ENCODE measurements around the gene LYPD6B.
A peak's percentile ranks its signal among the peaks of the same experiment; 100 is the strongest.

LYPD6B gene, protein sequence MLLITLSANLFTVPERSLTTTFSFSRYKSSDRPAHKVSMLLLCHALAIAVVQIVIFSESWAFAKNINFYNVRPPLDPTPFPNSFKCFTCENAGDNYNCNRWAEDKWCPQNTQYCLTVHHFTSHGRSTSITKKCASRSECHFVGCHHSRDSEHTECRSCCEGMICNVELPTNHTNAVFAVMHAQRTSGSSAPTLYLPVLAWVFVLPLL

DNA sequence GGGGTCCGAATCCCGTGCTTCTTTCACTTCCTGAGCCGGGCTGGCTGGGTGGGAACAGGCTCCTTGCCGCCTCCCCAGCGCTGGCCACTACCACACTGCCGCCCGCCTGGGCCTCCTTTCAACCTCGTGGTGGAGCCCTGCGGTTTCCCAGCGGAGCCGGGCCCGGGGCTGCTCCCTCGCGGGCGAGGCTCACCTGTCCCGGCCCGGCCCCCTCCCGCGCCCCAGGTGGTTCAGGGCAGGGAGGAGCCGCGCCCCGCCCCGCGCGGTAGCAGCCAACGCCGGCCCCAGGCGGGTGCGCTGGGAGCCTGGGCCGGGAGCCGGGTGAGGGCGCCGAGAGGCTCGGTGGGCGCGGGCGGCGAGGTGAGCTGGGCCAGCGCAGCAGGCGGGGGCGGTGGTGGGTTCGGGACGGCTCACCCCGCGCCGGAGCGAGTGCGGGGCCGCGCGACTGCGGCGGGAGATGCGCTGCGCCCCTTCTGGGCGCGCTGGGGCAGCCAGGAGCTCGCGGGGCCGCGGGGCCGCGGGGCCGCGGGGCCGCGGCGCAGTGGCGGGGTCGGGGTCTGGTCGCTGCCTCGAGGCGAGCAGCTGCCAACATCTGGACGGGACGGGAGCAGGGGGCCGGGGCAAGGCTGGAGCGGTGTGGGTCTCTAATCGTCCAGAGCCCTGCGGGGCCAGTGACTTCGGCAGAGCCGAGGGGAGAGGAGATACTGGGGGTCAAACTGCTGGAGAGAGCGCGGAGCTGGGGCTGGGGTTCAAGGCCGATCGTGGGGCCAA lies at the start of gene LYPD6B:
Gene LYPD6B, plus strand, starts transcription at position 258 of the 771 bp plus-strand sequence. CDS start 92,250 bp downstream, outside the sequence.
- Histone ChIP-seq H3K4me1 (ENCODE audit: control insufficient read depth in 1 of 2, insufficient read depth in 2 of 2, low read length in 2 of 2) (peaks cover 0 to 4% of the 10 kb centered on the region in 2 donors), H3K27ac (ENCODE audit: low read length) (no peak within 1 kb of the TSS), H3K27me3 (ENCODE audit: low read depth, low read length) (peaks cover 11% of the 10 kb centered on the region), H3K36me3 (ENCODE audit: control insufficient read depth in 1 of 2, insufficient read depth in 2 of 2, low read length in 2 of 2) (no peaks in the 10 kb centered on the region), H3K4me3 (ENCODE audit: low read depth in 1 of 2, low read length in 2 of 2) (peak within 1 kb of the TSS; percentile 21 to 41), H3K9me3 (ENCODE audit: control insufficient read depth in 1 of 2, low read length in 2 of 2) (no peaks in the 10 kb centered on the region)

DNA sequence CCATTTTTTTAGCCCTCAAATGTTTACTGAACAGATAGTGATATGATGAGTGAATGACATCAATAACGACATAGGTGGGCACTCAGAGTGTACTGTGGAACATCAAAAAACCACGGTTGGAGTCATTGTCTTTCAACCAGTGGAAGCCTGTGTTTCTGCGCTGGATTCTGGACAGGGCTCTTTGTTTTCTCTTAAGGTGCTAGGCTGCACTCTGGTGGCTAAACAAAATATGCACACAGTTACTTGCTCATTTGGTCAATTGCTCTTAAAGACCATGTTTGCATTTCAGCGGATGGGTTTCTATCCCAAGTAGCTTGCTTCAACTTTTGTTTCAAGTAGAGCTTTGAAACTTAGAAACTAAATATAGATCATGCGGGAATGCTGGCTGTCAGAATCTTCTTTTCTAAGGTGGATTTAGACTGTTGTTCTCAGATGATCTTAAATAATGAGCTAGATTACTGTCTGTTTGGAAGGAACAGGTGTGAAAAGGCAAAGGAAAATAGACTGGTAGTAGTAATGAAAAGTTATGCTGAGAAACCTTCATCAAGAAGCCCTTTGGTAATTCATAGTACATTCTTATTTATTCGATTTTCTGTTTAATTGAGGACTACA lies 48.5 kb upstream of the LYPD6B start:
- peaks cover 0 to 4% of the 10 kb centered on the region in 2 donors for H3K36me3 ChIP-seq (ENCODE audit: control insufficient read depth in 1 of 2, insufficient read depth in 2 of 2, low read length in 2 of 2)
- H3K27me3 ChIP-seq (ENCODE audit: low read depth, low read length), result no peaks in the 10 kb centered on the region
- no peaks in the 10 kb centered on the region for H3K4me1 ChIP-seq (ENCODE audit: control insufficient read depth in 1 of 2, insufficient read depth in 2 of 2, low read length in 2 of 2)
- no peaks in the 10 kb centered on the region for H3K9me3 ChIP-seq (ENCODE audit: control insufficient read depth in 1 of 2, low read length in 2 of 2)
- H3K27ac ChIP-seq (ENCODE audit: low read length), result no peak overlapping the region
- no peak overlapping the region for H3K4me3 ChIP-seq (ENCODE audit: low read depth in 1 of 2, low read length in 2 of 2)

DNA sequence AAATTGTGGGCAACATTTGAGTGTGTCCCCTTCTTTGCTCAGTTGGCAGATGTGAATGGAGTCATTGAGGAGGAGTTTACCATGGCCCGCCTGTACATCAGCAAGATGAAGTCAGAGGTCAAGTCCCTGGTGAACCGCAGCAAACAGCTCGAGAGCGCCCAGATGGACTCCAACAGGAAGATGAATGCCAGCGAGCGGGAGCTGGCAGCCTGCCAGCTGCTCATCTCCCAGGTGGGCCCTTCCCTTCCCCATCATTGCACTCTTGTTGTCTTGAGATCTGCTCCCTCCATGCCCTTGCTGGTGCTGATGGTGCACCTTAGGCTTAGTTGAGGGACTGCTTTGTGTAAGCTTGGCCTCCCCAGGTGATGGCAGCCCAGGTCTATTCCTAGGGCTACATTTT lies 47.5 kb upstream of the LYPD6B start:
- Histone ChIP-seq H3K36me3 (ENCODE audit: control insufficient read depth in 1 of 2, insufficient read depth in 2 of 2, low read length in 2 of 2) (peaks cover 0 to 4% of the 10 kb centered on the region in 2 donors), H3K9me3 (ENCODE audit: control insufficient read depth in 1 of 2, low read length in 2 of 2) (no peaks in the 10 kb centered on the region), H3K4me1 (ENCODE audit: control insufficient read depth in 1 of 2, insufficient read depth in 2 of 2, low read length in 2 of 2) (no peaks in the 10 kb centered on the region), H3K27me3 (ENCODE audit: low read depth, low read length) (no peaks in the 10 kb centered on the region), H3K27ac (ENCODE audit: low read length) (no peak overlapping the region), H3K4me3 (ENCODE audit: low read depth in 1 of 2, low read length in 2 of 2) (no peak overlapping the region)

DNA sequence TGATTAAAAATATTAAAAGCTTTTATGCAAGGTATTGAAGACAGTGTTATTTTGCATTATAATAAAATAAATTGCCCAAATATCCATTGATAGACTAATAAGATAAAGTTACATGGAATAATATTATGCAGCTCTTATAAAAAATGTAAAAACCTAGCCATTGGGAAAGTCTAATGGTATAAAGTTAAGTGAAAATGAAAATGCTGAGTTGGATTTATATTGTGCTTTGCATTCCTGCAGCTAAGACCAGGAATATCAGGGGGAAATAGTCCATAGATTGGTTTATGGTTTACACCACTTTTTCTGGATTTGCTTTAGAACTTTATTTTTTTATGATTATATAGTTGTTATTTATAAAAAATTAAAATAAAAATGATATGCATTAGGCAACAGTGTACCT lies 46.1 kb upstream of the LYPD6B start:
- Histone ChIP-seq H3K36me3 (ENCODE audit: control insufficient read depth in 1 of 2, insufficient read depth in 2 of 2, low read length in 2 of 2) (peaks cover 0 to 4% of the 10 kb centered on the region in 2 donors), H3K27ac (ENCODE audit: low read length) (no peak overlapping the region), H3K27me3 (ENCODE audit: low read depth, low read length) (no peaks in the 10 kb centered on the region), H3K9me3 (ENCODE audit: control insufficient read depth in 1 of 2, low read length in 2 of 2) (no peaks in the 10 kb centered on the region), H3K4me1 (ENCODE audit: control insufficient read depth in 1 of 2, insufficient read depth in 2 of 2, low read length in 2 of 2) (no peaks in the 10 kb centered on the region), H3K4me3 (ENCODE audit: low read depth in 1 of 2, low read length in 2 of 2) (no peak overlapping the region)

DNA sequence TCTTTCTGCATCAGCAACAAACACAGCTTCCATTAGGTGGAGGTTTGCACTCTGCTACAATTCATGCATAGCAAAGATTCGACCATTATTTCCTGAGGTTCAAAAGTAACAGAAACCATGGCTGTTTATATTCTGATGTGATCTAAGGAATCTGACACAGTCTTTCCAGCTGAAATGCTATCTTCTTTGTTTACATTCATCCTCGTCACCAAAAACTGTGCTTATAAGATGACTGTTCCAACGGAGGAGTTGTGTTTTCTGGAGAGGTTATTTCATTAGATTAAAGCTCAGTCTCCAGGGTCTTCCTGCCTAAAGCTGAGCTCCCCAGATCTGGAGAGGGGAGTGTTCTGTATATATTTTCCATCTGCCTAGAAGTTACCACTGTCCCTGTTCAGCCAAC lies 45.1 kb upstream of the LYPD6B start:
- Histone ChIP-seq H3K4me1 (ENCODE audit: control insufficient read depth in 1 of 2, insufficient read depth in 2 of 2, low read length in 2 of 2) (no peaks in the 10 kb centered on the region), H3K4me3 (ENCODE audit: low read depth in 1 of 2, low read length in 2 of 2) (no peak overlapping the region), H3K9me3 (ENCODE audit: control insufficient read depth in 1 of 2, low read length in 2 of 2) (no peaks in the 10 kb centered on the region), H3K27ac (ENCODE audit: low read length) (no peak overlapping the region), H3K36me3 (ENCODE audit: control insufficient read depth in 1 of 2, insufficient read depth in 2 of 2, low read length in 2 of 2) (peaks cover 0 to 4% of the 10 kb centered on the region in 2 donors), H3K27me3 (ENCODE audit: low read depth, low read length) (no peaks in the 10 kb centered on the region)

DNA sequence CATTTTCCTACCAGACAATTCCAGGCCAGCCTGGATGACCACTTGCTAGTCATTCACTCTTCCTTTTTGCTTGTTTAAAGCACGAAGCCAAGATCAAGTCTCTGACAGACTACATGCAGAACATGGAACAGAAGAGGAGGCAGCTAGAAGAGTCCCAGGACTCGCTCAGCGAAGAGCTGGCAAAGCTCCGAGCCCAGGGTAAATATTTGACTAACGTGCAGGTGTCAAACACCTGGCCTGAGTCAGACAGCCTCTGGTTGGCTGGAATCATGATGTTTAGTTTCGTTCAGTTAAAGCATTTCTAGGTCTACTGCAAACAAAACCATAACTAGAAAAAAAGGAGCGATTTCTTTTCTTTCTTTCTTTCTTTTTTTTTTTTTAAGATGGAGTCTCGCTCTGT lies 44.2 kb upstream of the LYPD6B start:
- no peaks in the 10 kb centered on the region for H3K9me3 ChIP-seq (ENCODE audit: control insufficient read depth in 1 of 2, low read length in 2 of 2)
- H3K27ac ChIP-seq (ENCODE audit: low read length), result no peak overlapping the region
- H3K27me3 ChIP-seq (ENCODE audit: low read depth, low read length), result no peaks in the 10 kb centered on the region
- no peaks in the 10 kb centered on the region for H3K4me1 ChIP-seq (ENCODE audit: control insufficient read depth in 1 of 2, insufficient read depth in 2 of 2, low read length in 2 of 2)
- H3K36me3 ChIP-seq (ENCODE audit: control insufficient read depth in 1 of 2, insufficient read depth in 2 of 2, low read length in 2 of 2), result peaks cover 0 to 4% of the 10 kb centered on the region in 2 donors
- H3K4me3 ChIP-seq (ENCODE audit: low read depth in 1 of 2, low read length in 2 of 2), result no peak overlapping the region

DNA sequence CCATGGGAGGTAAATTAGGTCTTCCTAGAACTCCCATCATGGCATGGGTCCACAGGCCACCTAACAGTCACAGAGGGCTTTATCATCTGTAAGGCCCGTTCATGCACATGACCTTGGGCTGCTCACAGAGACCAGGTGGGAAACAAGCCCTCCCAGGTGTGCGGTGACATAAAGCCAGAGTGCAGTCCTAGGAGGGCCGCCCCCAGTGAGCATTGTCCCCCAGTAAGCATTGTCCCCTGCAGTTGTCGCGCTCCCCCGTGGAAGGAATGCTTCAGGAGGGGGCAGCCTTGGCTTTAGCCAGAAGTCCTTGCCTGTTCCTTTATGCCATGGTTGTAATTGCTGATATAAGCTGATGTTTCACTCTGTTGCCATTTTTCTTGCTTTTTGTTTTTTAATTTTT lies 41.7 kb upstream of the LYPD6B start:
- Histone ChIP-seq H3K4me3 (ENCODE audit: low read depth in 1 of 2, low read length in 2 of 2) (no peak overlapping the region), H3K27me3 (ENCODE audit: low read depth, low read length) (no peaks in the 10 kb centered on the region), H3K9me3 (ENCODE audit: control insufficient read depth in 1 of 2, low read length in 2 of 2) (no peaks in the 10 kb centered on the region), H3K4me1 (ENCODE audit: control insufficient read depth in 1 of 2, insufficient read depth in 2 of 2, low read length in 2 of 2) (no peaks in the 10 kb centered on the region), H3K36me3 (ENCODE audit: control insufficient read depth in 1 of 2, insufficient read depth in 2 of 2, low read length in 2 of 2) (peaks cover 0 to 4% of the 10 kb centered on the region in 2 donors), H3K27ac (ENCODE audit: low read length) (no peak overlapping the region)

DNA sequence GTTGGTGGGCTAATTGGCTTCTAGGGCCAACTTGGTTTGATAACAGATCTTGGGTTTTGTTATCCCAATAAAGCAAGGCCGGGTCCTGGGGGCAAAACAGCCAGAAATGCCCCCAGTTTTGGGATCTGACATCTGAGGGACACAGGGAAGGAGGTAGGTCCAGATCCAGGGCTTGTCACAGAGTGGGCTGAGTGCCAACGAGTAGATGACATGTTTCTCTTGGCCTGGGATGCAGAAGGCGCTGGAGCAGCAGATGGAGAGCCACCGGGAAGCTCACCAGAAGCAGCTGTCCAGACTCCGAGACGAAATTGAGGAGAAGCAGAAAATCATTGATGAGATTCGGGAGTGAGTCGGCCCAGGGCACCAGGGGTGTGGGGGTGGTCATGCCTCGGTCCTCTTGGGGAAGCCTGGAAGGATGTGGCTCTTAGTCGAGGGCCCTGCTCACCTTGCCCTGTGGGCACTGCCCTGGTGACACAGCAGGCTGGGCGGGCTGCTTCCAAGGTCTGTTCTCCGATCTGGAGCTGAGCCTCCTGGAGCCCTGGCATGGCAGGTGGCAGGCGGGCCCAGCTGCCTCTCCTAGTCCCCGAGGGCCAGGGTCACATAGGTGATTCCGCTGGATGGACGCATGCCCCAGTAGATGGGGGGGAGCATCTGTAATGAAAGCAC lies 40.2 kb upstream of the LYPD6B start:
- Histone ChIP-seq H3K4me1 (ENCODE audit: control insufficient read depth in 1 of 2, insufficient read depth in 2 of 2, low read length in 2 of 2) (no peaks in the 10 kb centered on the region), H3K36me3 (ENCODE audit: control insufficient read depth in 1 of 2, insufficient read depth in 2 of 2, low read length in 2 of 2) (peaks cover 0 to 4% of the 10 kb centered on the region in 2 donors), H3K9me3 (ENCODE audit: control insufficient read depth in 1 of 2, low read length in 2 of 2) (no peaks in the 10 kb centered on the region), H3K27me3 (ENCODE audit: low read depth, low read length) (no peaks in the 10 kb centered on the region), H3K4me3 (ENCODE audit: low read depth in 1 of 2, low read length in 2 of 2) (no peak overlapping the region), H3K27ac (ENCODE audit: low read length) (no peak overlapping the region)

DNA sequence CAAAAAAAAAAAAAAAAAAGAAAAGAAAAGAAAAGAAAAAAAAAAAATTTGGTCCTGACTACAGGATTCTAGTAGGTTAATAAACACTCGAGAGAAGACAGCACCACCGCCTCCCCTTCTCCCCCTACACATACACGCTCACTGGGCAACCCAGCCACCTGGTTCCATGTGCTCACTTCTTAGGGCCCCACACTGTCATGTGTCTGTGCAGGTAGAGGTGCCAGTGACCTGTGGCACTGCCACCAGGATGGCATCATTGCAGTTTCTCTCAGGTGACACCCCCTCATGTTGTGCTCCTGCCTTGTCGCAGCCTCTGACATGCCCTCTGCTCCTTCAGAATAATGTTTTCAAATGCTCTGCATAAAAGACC lies 39.7 kb upstream of the LYPD6B start:
- Histone ChIP-seq H3K4me1 (ENCODE audit: control insufficient read depth in 1 of 2, insufficient read depth in 2 of 2, low read length in 2 of 2) (no peaks in the 10 kb centered on the region), H3K36me3 (ENCODE audit: control insufficient read depth in 1 of 2, insufficient read depth in 2 of 2, low read length in 2 of 2) (peaks cover 0 to 4% of the 10 kb centered on the region in 2 donors), H3K4me3 (ENCODE audit: low read depth in 1 of 2, low read length in 2 of 2) (no peak overlapping the region), H3K27me3 (ENCODE audit: low read depth, low read length) (no peaks in the 10 kb centered on the region), H3K9me3 (ENCODE audit: control insufficient read depth in 1 of 2, low read length in 2 of 2) (no peaks in the 10 kb centered on the region), H3K27ac (ENCODE audit: low read length) (no peak overlapping the region)

DNA sequence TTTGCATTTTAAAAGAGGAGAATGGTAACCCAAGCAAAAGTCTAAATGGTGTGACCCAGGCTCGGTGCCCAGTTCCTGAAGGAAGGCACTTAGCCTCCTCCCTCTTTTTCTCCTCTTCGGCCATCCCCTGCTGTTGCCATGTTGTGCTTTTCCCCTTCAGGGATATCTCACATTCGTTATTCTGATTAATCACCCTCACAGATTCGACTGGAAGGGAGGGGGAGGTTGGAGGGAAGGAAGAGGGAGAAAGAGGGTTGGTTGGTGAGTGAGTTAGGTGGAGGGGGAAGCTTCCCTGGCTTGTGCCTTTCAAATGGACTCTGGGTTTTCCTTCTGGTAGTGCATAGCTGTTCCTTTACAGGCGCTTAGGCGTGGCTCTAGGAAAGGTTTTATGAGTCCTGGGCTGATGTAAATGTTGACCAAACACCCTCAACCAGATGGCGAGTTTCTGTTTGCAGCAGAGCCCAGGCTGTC lies 39.0 kb upstream of the LYPD6B start:
- Histone ChIP-seq H3K36me3 (ENCODE audit: control insufficient read depth in 1 of 2, insufficient read depth in 2 of 2, low read length in 2 of 2) (no peaks in the 10 kb centered on the region), H3K4me3 (ENCODE audit: low read depth in 1 of 2, low read length in 2 of 2) (no peak overlapping the region), H3K4me1 (ENCODE audit: control insufficient read depth in 1 of 2, insufficient read depth in 2 of 2, low read length in 2 of 2) (no peaks in the 10 kb centered on the region), H3K9me3 (ENCODE audit: control insufficient read depth in 1 of 2, low read length in 2 of 2) (no peaks in the 10 kb centered on the region), H3K27ac (ENCODE audit: low read length) (no peak overlapping the region), H3K27me3 (ENCODE audit: low read depth, low read length) (no peaks in the 10 kb centered on the region)
